HepG2 (cell line): ENCODE results near the gene CIROP. TPM values are rescaled to one million over a fixed set of nuclear protein-coding genes. Genes with fewer than 3 reads are reported as not detected.

Experiments
- AKAP8 ChIP-seq: sonication (generic); formaldehyde crosslinking; IDR thresholded peaks from 2 replicates; pipeline ENCODE4 v1.5.1; 2020; ENCODE audit warnings: mild to moderate bottlenecking, missing genetic modification reagents
- ARHGAP35 ChIP-seq: sonication (generic); formaldehyde crosslinking; IDR thresholded peaks from 2 replicates; pipeline ENCODE4 v1.9.0; 2022; ENCODE audit warnings: mild to moderate bottlenecking, inconsistent platforms, moderate library complexity, missing genetic modification reagents, borderline replicate concordance
- CENPT ChIP-seq: sonication (generic); formaldehyde crosslinking; IDR thresholded peaks from 2 replicates; pipeline ENCODE4 v1.8.0; 2022; ENCODE audit warnings: low read depth, mild to moderate bottlenecking, moderate library complexity, missing genetic modification reagents
- CHD4 ChIP-seq: fragments of 200-600 bp; sonication (generic); IDR thresholded peaks from 2 replicates; pipeline ENCODE4 v1.7.0; 2017; ENCODE audit warnings: mild to moderate bottlenecking, low read length, borderline replicate concordance
- FOXA1 ChIP-seq, 2 experiments: fragments of 450-650 bp in 1 of 2; sonication (generic) in 1 of 2; formaldehyde crosslinking in 1 of 2; IDR thresholded peaks; 2 replicates each; pipeline versions ENCODE4 v1.4.0 to v1.6.1; 2016 to 2020; ENCODE audit warnings: missing genetic modification reagents in 1 of 2
- IKZF5 ChIP-seq: IDR thresholded peaks from 2 replicates; pipeline ENCODE4 v1.6.1; 2018; ENCODE audit warnings: missing genetic modification reagents, mild to moderate bottlenecking, missing compliant biosample characterization
- IRF9 ChIP-seq: sonication (generic); formaldehyde crosslinking; IDR thresholded peaks from 2 replicates; pipeline ENCODE4 v1.8.0; 2022; ENCODE audit warnings: missing genetic modification reagents, mild to moderate bottlenecking, borderline replicate concordance
- KDM3A ChIP-seq: IDR thresholded peaks from 2 replicates; pipeline ENCODE4 v1.6.1; 2018; ENCODE audit warnings: low read depth, missing compliant biosample characterization
- KDM5B ChIP-seq: sonication (generic); formaldehyde crosslinking; IDR thresholded peaks from 2 replicates; pipeline ENCODE4 v1.4.0; 2020; ENCODE audit warnings: missing genetic modification reagents, mild to moderate bottlenecking, borderline replicate concordance
- NCOA2 ChIP-seq: sonication (generic); formaldehyde crosslinking; IDR thresholded peaks from 2 replicates; pipeline ENCODE4 v1.8.0; 2022; ENCODE audit warnings: inconsistent platforms
- NCOA5 ChIP-seq: sonication (generic); formaldehyde crosslinking; IDR thresholded peaks from 2 replicates; pipeline ENCODE4 v1.4.0; 2020; ENCODE audit warnings: missing genetic modification reagents
- NONO ChIP-seq, 2 experiments: fragments of 450-650 bp in 1 of 2; sonication (generic) in 1 of 2; formaldehyde crosslinking in 1 of 2; IDR thresholded peaks in 1 of 2; conservative IDR thresholded peaks in 1 of 2; 2 replicates each; pipeline versions ENCODE4 v1.6.1 to v1.8.0; 2017 to 2022; ENCODE audit warnings: mild to moderate bottlenecking in 1 of 2, missing genetic modification reagents in 1 of 2, moderate library complexity in 1 of 2
- PHF20 ChIP-seq: sonication (generic); formaldehyde crosslinking; IDR thresholded peaks from 2 replicates; pipeline ENCODE4 v1.5.0; 2020; ENCODE audit warnings: mild to moderate bottlenecking, missing genetic modification reagents
- PHF5A ChIP-seq: IDR thresholded peaks from one replicate; pipeline ENCODE4 v1.6.1; 2018; ENCODE audit warnings: low read depth, missing genetic modification reagents; ENCODE audit not compliant: unreplicated experiment
- POLR2AphosphoS2 ChIP-seq: IDR thresholded peaks from 2 replicates; pipeline ENCODE4 v1.6.1; 2011; ENCODE audit warnings: low read depth, low read length, improper control_type of control experiment
- RFX3 ChIP-seq: IDR thresholded peaks from 2 replicates; pipeline ENCODE4 v1.6.1; 2016; ENCODE audit warnings: missing biosample characterization, missing genetic modification reagents
- TOE1 ChIP-seq: sonication (generic); formaldehyde crosslinking; IDR thresholded peaks from 2 replicates; pipeline ENCODE4 v1.4.0; 2020; ENCODE audit warnings: mild to moderate bottlenecking, missing genetic modification reagents
- ZBTB25 ChIP-seq: IDR thresholded peaks from 2 replicates; pipeline ENCODE4 v1.6.1; 2018; ENCODE audit warnings: missing genetic modification reagents
- ZBTB38 ChIP-seq: sonication (generic); formaldehyde crosslinking; IDR thresholded peaks from 2 replicates; pipeline ENCODE4 v1.5.1; 2020; ENCODE audit warnings: mild to moderate bottlenecking, missing genetic modification reagents
- ZMAT3 ChIP-seq: sonication (generic); formaldehyde crosslinking; conservative IDR thresholded peaks from 2 replicates; pipeline ENCODE4 v1.7.0; 2021; ENCODE audit warnings: missing genetic modification reagents
- ZNF441 ChIP-seq: sonication (generic); formaldehyde crosslinking; IDR thresholded peaks from 2 replicates; pipeline ENCODE4 v1.7.0; 2021; ENCODE audit warnings: missing genetic modification reagents, borderline replicate concordance
- ZNF552 ChIP-seq: sonication (generic); formaldehyde crosslinking; IDR thresholded peaks from 2 replicates; pipeline ENCODE4 v1.9.0; 2022; ENCODE audit warnings: missing genetic modification reagents, mild to moderate bottlenecking, borderline replicate concordance
- ZNF772 ChIP-seq: sonication (generic); formaldehyde crosslinking; IDR thresholded peaks from 2 replicates; pipeline ENCODE4 v1.5.0; 2020; ENCODE audit warnings: mild to moderate bottlenecking, missing genetic modification reagents
- polyA plus RNA-seq, 8 experiments: library from polyadenylated mRNA; depleted of rRNA in 3 of 8; stranded (reverse) in 7 of 8; unstranded in 1 of 8; fragments of >200 nt; fragmentation: Illumina TruSeq in 4 of 8; extraction: Trizol in 4 of 8; gene quantifications; 2 replicates each; pipeline versions ENCODE4 v1.2.1 to v1.2.3, GENCODE V29; 2011 to 2016; ENCODE audit warnings: low read depth in 4 of 8, missing spikeins in 1 of 8, mixed read lengths in 1 of 8; ENCODE audit not compliant: insufficient read depth in 1 of 8
- total RNA-seq, 5 experiments: library from RNA; depleted of rRNA; stranded (reverse); fragments of >200 nt; fragmentation: Illumina TruSeq; extraction: Trizol; gene quantifications; 2 replicates each; pipeline ENCODE4 v1.2.3, GENCODE V29; 2016; ENCODE audit warnings: low read depth in 1 of 5
- TF ChIP-seq, protein P1 (sequence below): sonication (generic); formaldehyde crosslinking; IDR thresholded peaks from 2 replicates; pipeline ENCODE4 v1.5.1; 2020; ENCODE audit warnings: missing genetic modification reagents, mild to moderate bottlenecking, borderline replicate concordance

CIROP gene
- total and polyA plus RNA-seq, 2 of the 13 experiments (the other 11 are each of a cell fraction or from before 2014, with no cell fraction given), result 0.07 TPM; not detected in 1

DNA sequence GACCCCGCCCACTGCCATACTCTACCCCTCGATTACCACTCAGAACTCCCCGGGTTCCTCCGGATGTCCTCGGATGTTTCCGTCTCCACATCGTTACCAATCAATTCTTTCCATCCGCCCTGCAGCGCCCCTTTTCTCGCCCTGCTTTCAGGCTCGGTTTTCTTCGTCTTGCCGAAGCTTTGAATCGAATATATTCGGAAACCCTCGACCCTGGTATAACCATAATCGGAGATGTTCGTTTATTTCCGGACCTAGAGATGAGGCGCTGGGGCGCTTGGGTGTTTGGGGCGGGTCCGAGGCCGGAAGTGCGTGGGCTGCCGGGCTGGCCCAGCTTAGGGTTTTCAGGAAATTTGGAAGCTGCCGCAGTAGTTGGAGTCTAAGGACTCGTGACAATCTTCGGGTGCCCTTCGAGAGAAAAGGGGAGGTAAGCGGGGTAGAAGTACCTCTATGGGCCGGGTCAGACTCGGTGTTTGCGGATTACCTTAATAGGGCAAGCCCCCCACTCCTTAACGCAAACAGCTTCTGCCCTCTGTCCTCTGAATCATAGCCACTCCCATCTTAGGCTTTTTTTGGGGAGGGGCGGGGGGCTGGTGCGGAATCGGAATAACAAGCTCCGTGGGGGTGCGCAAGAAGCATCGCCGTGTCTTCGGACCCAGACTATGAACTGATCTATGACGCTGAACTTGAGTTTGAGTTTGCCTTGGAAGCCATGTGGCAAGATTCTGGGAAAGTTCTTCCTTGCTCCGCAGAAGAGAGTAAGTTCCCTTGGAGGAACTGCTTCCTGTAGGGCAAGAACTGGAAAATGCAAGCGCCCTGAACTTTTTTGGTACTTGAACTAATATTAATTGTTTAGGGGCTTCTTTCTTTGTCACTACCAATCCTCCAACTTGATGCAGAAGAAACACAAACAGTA lies 9.3 kb downstream of the CIROP start, which contains the start of gene C14orf119 (continued):
- no peak for TF ChIP-seq RFX3 (CRISPR knock-in tag)
- TF ChIP-seq ZNF772 (CRISPR knock-in tag), result no peak; the same call in 1 of the 2 replicates
- no peak for TF ChIP-seq ARHGAP35 (CRISPR knock-in tag)
- no peak; the same call in none of the 2 replicates for TF ChIP-seq ZBTB25 (CRISPR knock-in tag)
- TF ChIP-seq, protein P1, sequence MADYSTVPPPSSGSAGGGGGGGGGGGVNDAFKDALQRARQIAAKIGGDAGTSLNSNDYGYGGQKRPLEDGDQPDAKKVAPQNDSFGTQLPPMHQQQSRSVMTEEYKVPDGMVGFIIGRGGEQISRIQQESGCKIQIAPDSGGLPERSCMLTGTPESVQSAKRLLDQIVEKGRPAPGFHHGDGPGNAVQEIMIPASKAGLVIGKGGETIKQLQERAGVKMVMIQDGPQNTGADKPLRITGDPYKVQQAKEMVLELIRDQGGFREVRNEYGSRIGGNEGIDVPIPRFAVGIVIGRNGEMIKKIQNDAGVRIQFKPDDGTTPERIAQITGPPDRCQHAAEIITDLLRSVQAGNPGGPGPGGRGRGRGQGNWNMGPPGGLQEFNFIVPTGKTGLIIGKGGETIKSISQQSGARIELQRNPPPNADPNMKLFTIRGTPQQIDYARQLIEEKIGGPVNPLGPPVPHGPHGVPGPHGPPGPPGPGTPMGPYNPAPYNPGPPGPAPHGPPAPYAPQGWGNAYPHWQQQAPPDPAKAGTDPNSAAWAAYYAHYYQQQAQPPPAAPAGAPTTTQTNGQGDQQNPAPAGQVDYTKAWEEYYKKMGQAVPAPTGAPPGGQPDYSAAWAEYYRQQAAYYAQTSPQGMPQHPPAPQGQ (CRISPR knock-in tag), result no peak
- TF ChIP-seq CENPT, result peak; percentile 80; the same call in 1 of the 2 replicates
- TF ChIP-seq NCOA5 (CRISPR knock-in tag), result no peak
- peak; percentile 87; the same call in 1 of the 2 replicates for TF ChIP-seq CHD4
- peak; percentile 84 for TF ChIP-seq ZBTB38 (CRISPR knock-in tag)
- TF ChIP-seq NONO (IDR thresholded peaks at IDR 0.05), result no peak
- no peak for TF ChIP-seq NONO (CRISPR knock-in tag; conservative IDR thresholded peaks at IDR 0.05)
- TF ChIP-seq NCOA2 (CRISPR knock-in tag), result no peak; the same call in 1 of the 2 replicates
- TF ChIP-seq ZMAT3 (CRISPR knock-in tag), result peak; percentile 9; the same call in 1 of the 2 replicates
- no peak for TF ChIP-seq PHF5A (CRISPR knock-in tag)
- no peak; the same call in 1 of the 2 replicates for TF ChIP-seq KDM5B (CRISPR knock-in tag)
- TF ChIP-seq IKZF5 (CRISPR knock-in tag), result no peak; the same call in 1 of the 2 replicates
- TF ChIP-seq POLR2AphosphoS2, result no peak
- no peak for TF ChIP-seq FOXA1 (IDR thresholded peaks at IDR 0.05)
- TF ChIP-seq FOXA1 (CRISPR knock-in tag; IDR thresholded peaks at IDR 0.05), result 0 out of 2 replicates have a peak, but pooled peaks have one; percentile 19
- TF ChIP-seq AKAP8 (CRISPR knock-in tag), result no peak; the same call in 1 of the 2 replicates
- no peak; the same call in 1 of the 2 replicates for TF ChIP-seq TOE1 (CRISPR knock-in tag)
- TF ChIP-seq PHF20 (CRISPR knock-in tag), result no peak
- no peak; the same call in 1 of the 2 replicates for TF ChIP-seq ZNF441 (CRISPR knock-in tag)
- TF ChIP-seq ZNF552, result no peak
- 0 out of 2 replicates have a peak, but pooled peaks have one; percentile 4 for TF ChIP-seq KDM3A (CRISPR knock-in tag)
- 0 out of 2 replicates have a peak, but pooled peaks have one; percentile 41 for TF ChIP-seq IRF9
